Cardiac muscle cell (in vitro differentiated cells and primary cell): ENCODE results near the gene EYA2. TPM values are rescaled to one million over a fixed set of nuclear protein-coding genes. Genes with fewer than 3 reads are reported as not detected.

Source experiments
- DNase-seq, 2 donors: peaks; one replicate each; pipeline versions ENCODE4 v3.0.0 to v3.0.0-alpha.2; 2010 to 2017; ENCODE audit warnings: low read depth in 1 of 2, low spot score in 1 of 2
- H3K27ac ChIP-seq: fragments of 200-600 bp; sonication (generic); 2 replicates; pipeline ENCODE4 v1.5.1; 2016
- H3K27me3 ChIP-seq: fragments of 200-600 bp; sonication (generic); 2 replicates; pipeline ENCODE4 v1.6.0; 2016; ENCODE audit warnings: control low read depth
- H3K36me3 ChIP-seq: fragments of 200-600 bp; sonication (generic); 2 replicates; pipeline ENCODE4 v1.5.1; 2016; ENCODE audit warnings: control low read depth
- H3K4me1 ChIP-seq: fragments of 200-600 bp; sonication (generic); 2 replicates; pipeline ENCODE4 v1.8.1; 2017; ENCODE audit warnings: low read depth, mild to moderate bottlenecking, mixed run types
- H3K4me3 ChIP-seq: fragments of 200-600 bp; sonication (generic); 2 replicates; pipeline ENCODE4 v1.5.1; 2016; ENCODE audit warnings: mild to moderate bottlenecking
- H3K9me3 ChIP-seq: fragments of 200-600 bp; sonication (generic); 2 replicates; pipeline ENCODE4 v1.5.1; 2017; ENCODE audit warnings: low read depth, mild to moderate bottlenecking, control low read depth
- polyA plus RNA-seq: library from polyadenylated mRNA; unstranded; fragments of >200 nt; fragmentation: Nextera tagmentation; extraction: Ambion mirVana; gene quantifications from 2 replicates; pipeline ENCODE4 v1.2.1, GENCODE V29; 2016
- total RNA-seq: library from RNA; depleted of rRNA; stranded (reverse); fragments of >200 nt; gene quantifications from 2 replicates; pipeline ENCODE4 v1.2.3, GENCODE V29; 2016
- TF ChIP-seq, protein P1 (sequence below): IDR thresholded peaks from 2 replicates; pipeline ENCODE4 v1.5.1; 2012; ENCODE audit warnings: low read depth, mild to moderate bottlenecking, low read length

EYA2 gene
- total and polyA plus RNA-seq, 2 experiments from 2014 or later, result 0.30 TPM; not detected in 1

DNA sequence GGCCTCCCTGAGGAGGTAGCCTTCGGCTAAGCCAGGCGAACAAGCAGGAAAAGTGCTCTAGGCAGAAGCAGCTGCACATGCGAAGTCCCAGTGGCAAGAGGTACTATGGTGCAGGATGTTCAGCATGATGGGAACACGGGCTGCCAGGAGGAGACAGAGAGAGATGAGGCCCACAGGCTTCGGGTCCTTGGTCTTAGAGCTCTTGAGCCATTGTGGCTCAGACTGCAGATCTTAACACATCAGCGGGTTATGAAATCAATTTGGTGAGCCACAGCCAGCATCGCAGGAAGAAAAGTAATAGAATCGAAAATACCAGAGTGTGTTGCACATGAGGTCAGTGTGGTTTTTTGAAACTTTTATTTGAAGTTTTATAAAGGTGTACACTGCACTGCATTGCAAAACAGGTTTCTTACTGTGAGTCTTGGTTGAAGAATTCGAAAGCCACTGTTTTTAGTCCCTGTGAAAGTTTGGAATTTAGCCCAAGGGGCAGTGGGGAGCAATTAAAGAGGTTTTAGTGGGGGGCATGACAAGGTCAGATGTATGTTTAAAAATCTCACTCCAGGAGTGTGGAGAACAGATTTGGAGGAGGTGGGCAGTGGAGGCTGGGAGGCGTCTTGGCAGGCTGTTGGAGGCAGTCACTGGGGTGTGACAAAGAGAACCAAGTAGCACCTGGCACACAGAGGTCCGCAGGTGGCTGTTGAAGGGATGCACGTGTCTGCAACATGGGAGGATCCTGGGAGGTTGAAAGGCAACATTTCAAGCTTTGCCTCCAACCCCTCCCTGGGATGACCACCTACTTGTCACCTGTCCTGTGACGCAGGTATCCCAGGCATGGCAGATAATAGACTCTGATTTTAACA is 69.3 kb downstream of the EYA2 start:
- Histone ChIP-seq H3K36me3 (no peaks in the 10 kb centered on the region), H3K9me3 (no peaks in the 10 kb centered on the region), H3K27ac (no peak overlapping the region), H3K4me3 (no peak overlapping the region), H3K27me3 (no peaks in the 10 kb centered on the region), H3K4me1 (no peaks in the 10 kb centered on the region)
- TF ChIP-seq, protein P1, sequence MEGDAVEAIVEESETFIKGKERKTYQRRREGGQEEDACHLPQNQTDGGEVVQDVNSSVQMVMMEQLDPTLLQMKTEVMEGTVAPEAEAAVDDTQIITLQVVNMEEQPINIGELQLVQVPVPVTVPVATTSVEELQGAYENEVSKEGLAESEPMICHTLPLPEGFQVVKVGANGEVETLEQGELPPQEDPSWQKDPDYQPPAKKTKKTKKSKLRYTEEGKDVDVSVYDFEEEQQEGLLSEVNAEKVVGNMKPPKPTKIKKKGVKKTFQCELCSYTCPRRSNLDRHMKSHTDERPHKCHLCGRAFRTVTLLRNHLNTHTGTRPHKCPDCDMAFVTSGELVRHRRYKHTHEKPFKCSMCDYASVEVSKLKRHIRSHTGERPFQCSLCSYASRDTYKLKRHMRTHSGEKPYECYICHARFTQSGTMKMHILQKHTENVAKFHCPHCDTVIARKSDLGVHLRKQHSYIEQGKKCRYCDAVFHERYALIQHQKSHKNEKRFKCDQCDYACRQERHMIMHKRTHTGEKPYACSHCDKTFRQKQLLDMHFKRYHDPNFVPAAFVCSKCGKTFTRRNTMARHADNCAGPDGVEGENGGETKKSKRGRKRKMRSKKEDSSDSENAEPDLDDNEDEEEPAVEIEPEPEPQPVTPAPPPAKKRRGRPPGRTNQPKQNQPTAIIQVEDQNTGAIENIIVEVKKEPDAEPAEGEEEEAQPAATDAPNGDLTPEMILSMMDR, result no peak
- DNase-seq, result no peak

DNA sequence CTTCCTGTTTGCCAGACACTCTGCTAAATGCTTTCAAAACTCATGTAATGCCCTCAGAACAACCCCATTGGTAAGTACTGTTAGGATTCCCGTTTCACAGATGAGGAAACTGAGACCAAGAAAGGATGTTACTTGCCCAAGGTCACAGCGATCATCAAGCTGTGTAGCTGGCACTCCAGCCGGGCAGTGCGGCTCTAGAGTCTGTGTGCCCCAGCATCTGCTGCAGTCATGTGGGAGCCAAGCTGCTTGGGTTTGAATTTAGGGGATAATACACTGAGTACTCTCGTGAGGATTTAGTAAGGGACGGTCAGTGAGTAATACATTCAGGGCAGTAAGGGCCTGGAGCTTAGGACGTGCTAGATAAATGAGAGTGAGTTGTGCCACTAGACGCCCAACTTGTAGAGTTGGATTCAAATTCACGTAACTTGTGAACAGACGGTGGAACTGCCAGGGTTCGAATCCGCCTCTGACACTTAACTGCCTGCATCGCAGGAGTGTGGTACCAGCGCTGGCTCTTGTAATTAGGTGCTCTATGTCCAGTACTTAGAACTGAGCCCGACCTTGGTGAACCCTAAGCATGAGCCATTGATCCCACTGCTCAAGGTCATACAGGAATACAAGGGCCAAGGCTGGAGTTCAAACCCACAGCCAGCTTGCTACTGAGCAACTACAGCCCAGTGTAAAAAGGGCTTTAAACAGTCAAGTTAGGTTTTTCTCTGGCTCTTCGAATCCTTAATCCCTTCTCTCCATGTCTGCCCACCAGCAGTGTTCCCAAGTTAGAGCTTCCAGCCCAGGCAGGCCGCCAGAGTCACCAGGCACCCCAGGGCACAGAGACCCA is 70.2 kb downstream of the EYA2 start:
- H3K36me3 ChIP-seq, result no peaks in the 10 kb centered on the region
- H3K9me3 ChIP-seq, result no peaks in the 10 kb centered on the region
- no peak for DNase-seq
- TF ChIP-seq, protein P1, result no peak
- H3K4me3 ChIP-seq, result no peak overlapping the region
- no peaks in the 10 kb centered on the region for H3K27me3 ChIP-seq
- H3K27ac ChIP-seq, result no peak overlapping the region
- H3K4me1 ChIP-seq, result no peaks in the 10 kb centered on the region

DNA sequence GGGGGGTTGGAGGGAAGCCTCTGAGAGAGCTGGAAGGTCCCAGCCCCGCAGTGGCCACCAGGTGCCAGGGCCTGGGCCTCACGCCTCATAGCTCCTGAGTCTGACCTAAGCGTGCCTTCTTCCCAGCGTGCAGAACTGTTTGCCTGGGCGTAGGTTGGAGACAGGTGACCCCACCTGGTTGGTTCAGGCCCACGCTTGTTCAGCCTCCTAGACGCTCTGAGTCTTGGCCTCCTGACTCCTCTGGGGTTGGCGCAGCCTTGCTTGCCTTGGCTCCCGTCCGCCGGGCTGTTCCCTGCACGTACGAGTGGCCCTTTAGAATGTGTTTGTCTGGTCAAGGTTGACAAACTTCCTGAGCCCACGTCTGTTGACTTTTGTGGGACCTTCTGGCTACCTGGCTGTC is 70.8 kb downstream of the EYA2 start:
- no peak for DNase-seq
- no peak overlapping the region for H3K27ac ChIP-seq
- H3K4me3 ChIP-seq, result no peak overlapping the region
- H3K27me3 ChIP-seq, result no peaks in the 10 kb centered on the region
- TF ChIP-seq, protein P1, result no peak
- no peaks in the 10 kb centered on the region for H3K4me1 ChIP-seq
- H3K9me3 ChIP-seq, result no peaks in the 10 kb centered on the region
- H3K36me3 ChIP-seq, result no peaks in the 10 kb centered on the region

DNA sequence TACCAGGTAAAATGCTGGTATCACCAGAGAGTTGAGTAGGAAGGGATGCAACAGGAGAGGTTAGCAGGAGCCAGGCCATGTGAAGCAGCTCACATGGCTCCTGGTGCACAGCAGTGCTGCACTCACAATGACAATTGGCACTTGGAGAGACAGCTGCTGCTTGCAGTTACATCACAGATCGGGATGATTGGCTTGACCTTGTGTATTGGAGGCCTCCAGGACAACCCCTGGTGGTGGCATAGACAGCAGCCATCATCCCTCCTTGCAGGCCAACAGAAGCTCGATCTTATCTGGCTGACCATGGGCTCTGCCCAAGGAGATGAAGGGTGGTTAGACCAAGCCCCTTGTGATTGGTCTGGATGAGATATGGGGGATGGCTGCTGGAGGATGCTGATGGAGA is 73.0 kb downstream of the EYA2 start:
- TF ChIP-seq, protein P1, result no peak
- Histone ChIP-seq H3K36me3 (no peaks in the 10 kb centered on the region), H3K4me1 (no peaks in the 10 kb centered on the region), H3K27me3 (no peaks in the 10 kb centered on the region), H3K4me3 (no peak overlapping the region), H3K9me3 (no peaks in the 10 kb centered on the region), H3K27ac (no peak overlapping the region)
- no peak for DNase-seq

DNA sequence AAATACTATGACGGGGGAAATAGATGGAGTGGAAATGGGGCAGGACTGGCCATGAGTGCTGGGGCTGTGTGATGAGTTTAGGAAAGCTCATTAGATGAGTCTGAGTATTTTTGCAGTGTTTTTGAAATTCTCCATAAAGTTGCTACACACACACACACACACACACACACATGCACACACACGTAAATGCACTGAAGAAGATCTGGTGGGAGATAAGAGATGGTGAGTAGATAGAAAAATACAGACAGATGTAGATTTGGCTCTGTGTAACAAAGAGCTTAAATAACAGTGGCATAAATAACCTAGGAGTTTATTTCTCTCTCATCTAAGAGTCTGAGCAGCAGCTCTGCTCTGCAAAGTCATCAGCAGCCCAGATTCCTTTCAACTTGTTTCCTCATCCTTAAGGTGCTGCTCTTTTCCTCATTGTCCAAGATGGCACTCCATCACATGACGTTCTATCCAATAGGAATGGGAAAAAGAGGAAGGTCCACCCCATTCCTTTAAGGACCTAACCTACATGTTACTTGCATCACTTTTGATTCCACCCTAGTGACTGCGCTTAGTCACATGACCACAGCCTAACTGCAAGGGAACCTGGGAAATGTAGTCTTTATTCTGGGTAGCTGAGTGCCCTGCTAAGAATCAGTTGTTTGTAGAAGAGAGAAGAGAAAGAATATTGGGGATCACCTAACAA is 76.4 kb downstream of the EYA2 start:
- Histone ChIP-seq H3K9me3 (no peaks in the 10 kb centered on the region), H3K27me3 (no peaks in the 10 kb centered on the region), H3K36me3 (no peaks in the 10 kb centered on the region), H3K27ac (no peak overlapping the region), H3K4me1 (no peaks in the 10 kb centered on the region), H3K4me3 (no peak overlapping the region)
- DNase-seq, result peak; percentile 35 to 90
- TF ChIP-seq, protein P1, result no peak
